Type B pancreatic cell (in vitro differentiated cells): ENCODE measurements around the gene NXPH3. TPM values are rescaled to one million over a fixed set of nuclear protein-coding genes. Genes with fewer than 3 reads are reported as not detected.
A peak's percentile ranks its signal among the peaks of the same experiment; 100 is the strongest.

ENCODE experiments used
- DNase-seq: peaks from one replicate; pipeline ENCODE4 v3.0.0; 2021; ENCODE audit warnings: mixed read lengths; ENCODE audit not compliant: unreplicated experiment; ENCODE audit errors: extremely low spot score
- H3K27ac Mint-ChIP-seq: 2 replicates; pipeline ENCODE4 v1.8.0; 2021; ENCODE audit warnings: mild to moderate bottlenecking, mixed read lengths
- H3K27me3 Mint-ChIP-seq: 2 replicates; pipeline ENCODE4 v1.8.0; 2021; ENCODE audit warnings: mixed read lengths
- H3K36me3 Mint-ChIP-seq: 2 replicates; pipeline ENCODE4 v1.8.0; 2021; ENCODE audit warnings: mixed read lengths
- H3K4me1 Mint-ChIP-seq: one replicate; pipeline ENCODE4 v1.8.0; 2021; ENCODE audit warnings: mixed read lengths; ENCODE audit not compliant: unreplicated experiment
- H3K4me3 Mint-ChIP-seq: 2 replicates; pipeline ENCODE4 v1.8.0; 2021; ENCODE audit warnings: mild to moderate bottlenecking, mixed read lengths
- H3K9me3 Mint-ChIP-seq: 2 replicates; pipeline ENCODE4 v1.8.0; 2021; ENCODE audit warnings: mixed read lengths
- long read RNA-seq: library from polyadenylated mRNA; unstranded; transcript quantifications from one replicate; pipeline ENCODE4 v2.0.0, GENCODE V29; 2020
- total RNA-seq: library from RNA; stranded (reverse); gene quantifications from 2 replicates; pipeline ENCODE4 v1.2.1, GENCODE V29; 2021; ENCODE audit warnings: low replicate concordance
- TF ChIP-seq, protein P1 (sequence below): fragments of 200-600 bp; sonication (generic); conservative IDR thresholded peaks from 2 replicates; pipeline ENCODE4 v1.5.0; 2021; ENCODE audit warnings: antibody characterized with exemption, mild to moderate bottlenecking

Gene NXPH3
- total RNA-seq, result 0.45 and 0.46 TPM in 2 replicates
- long read RNA-seq, result 0 reads

GRCh38 chr17:49575679-49576087 is at the start of gene NXPH3:
Gene NXPH3 (plus strand): TSS chr17:49575871. CDS start chr17:49576220, 349 bp downstream.
- H3K9me3 Mint-ChIP-seq, result no peaks in the 10 kb centered on the region
- TF ChIP-seq, protein P1, sequence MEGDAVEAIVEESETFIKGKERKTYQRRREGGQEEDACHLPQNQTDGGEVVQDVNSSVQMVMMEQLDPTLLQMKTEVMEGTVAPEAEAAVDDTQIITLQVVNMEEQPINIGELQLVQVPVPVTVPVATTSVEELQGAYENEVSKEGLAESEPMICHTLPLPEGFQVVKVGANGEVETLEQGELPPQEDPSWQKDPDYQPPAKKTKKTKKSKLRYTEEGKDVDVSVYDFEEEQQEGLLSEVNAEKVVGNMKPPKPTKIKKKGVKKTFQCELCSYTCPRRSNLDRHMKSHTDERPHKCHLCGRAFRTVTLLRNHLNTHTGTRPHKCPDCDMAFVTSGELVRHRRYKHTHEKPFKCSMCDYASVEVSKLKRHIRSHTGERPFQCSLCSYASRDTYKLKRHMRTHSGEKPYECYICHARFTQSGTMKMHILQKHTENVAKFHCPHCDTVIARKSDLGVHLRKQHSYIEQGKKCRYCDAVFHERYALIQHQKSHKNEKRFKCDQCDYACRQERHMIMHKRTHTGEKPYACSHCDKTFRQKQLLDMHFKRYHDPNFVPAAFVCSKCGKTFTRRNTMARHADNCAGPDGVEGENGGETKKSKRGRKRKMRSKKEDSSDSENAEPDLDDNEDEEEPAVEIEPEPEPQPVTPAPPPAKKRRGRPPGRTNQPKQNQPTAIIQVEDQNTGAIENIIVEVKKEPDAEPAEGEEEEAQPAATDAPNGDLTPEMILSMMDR, result peak; percentile 78
- peak within 1 kb of the TSS; percentile 89 for H3K4me3 Mint-ChIP-seq
- no peak within 1 kb of the TSS for H3K27ac Mint-ChIP-seq
- peaks cover 60% of the 10 kb centered on the region for H3K27me3 Mint-ChIP-seq
- H3K4me1 Mint-ChIP-seq, result no peaks in the 10 kb centered on the region
- DNase-seq, result peak; percentile 86
- H3K36me3 Mint-ChIP-seq, result no peaks in the 10 kb centered on the region

DNA sequence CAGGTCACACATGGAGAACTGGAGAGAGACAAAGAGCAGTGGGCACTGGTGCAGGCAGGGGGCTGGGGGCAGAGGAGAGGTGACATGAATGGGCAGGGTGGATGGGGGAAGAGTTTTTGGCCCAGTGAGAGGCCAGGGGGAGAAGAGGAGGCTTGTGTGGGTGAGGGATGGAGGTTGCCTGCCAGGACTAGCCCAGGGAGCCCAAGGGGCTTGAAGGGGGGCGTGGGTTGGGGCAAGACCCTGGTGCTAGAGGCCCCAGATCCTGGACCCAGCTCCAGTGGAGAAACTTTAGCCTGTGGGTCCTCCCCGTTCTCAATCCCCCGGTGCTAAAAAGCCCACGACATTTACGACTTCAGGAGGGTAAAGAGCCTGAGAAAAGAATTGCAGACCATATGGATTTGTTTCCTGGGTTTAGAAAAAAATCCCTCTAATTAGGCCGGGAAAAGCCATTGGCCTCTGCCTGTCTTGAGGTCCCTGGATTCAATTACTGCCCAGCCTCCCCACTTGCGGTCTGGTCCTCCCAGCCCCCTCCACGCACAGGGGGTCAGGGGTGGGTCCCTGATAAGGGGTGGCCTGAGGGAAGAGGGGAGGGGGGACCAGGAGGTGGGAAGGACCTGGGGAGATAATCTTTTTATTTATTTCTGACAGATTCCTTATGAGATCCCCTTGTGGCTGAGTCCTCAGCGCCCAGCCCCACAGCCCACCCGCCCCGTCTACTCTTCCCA is 47.6 kb upstream of the NXPH3 start:
- Mint-ChIP-seq H3K9me3 (no peaks in the 10 kb centered on the region), H3K4me1 (peaks cover 22% of the 10 kb centered on the region), H3K27me3 (peaks cover 12% of the 10 kb centered on the region), H3K27ac (no peak overlapping the region), H3K36me3 (no peaks in the 10 kb centered on the region), H3K4me3 (no peak overlapping the region)
- TF ChIP-seq, protein P1, result no peak
- DNase-seq, result peak; percentile 67

DNA sequence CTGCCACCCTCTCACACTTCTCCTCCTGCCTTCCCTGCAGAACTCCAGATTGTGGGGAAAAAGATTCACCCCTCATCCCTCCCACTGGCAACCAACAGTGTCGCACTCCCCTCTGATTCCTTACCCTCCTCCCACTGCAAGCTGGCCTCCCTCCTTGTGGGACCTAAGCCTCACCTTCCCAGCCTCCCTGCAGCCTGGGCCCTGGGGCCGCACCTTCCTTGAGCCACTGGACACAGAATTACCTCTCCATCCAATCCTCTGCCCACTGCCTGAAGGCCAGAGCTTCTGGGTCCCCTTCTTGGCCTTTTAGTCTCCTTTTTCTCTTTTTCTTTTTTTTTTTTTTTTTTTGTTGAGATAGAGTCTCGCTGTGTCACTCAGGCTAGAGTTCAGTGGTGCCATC is 46.7 kb upstream of the NXPH3 start:
- Mint-ChIP-seq H3K4me3 (no peak overlapping the region), H3K4me1 (peaks cover 18% of the 10 kb centered on the region), H3K36me3 (no peaks in the 10 kb centered on the region), H3K27ac (no peak overlapping the region), H3K27me3 (peaks cover 12% of the 10 kb centered on the region), H3K9me3 (no peaks in the 10 kb centered on the region)
- DNase-seq, result peak; percentile 59
- TF ChIP-seq, protein P1, result no peak

DNA sequence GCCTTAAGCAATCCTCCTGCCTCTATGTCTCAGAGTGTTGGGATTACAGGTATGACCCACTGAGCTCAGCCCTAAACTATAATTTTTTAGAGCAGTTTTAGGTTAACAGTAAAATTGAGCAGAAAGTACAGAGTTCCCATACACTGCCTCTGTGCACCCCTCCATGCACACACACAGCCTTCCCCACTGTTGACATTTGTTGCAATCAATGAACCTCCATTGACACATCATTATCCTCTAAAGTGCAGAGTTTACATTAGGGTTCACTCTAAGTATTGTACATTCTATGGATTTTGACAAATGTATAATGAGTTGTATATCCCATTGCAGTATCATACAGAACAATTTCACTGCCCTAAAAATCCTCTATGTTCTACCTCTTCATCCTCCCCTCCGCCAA is 45.6 kb upstream of the NXPH3 start:
- TF ChIP-seq, protein P1, result no peak
- no peak overlapping the region for H3K4me3 Mint-ChIP-seq
- H3K4me1 Mint-ChIP-seq, result peaks cover 18% of the 10 kb centered on the region
- H3K36me3 Mint-ChIP-seq, result no peaks in the 10 kb centered on the region
- H3K9me3 Mint-ChIP-seq, result no peaks in the 10 kb centered on the region
- peak; percentile 7 for DNase-seq
- H3K27ac Mint-ChIP-seq, result no peak overlapping the region
- peaks cover 12% of the 10 kb centered on the region for H3K27me3 Mint-ChIP-seq

DNA sequence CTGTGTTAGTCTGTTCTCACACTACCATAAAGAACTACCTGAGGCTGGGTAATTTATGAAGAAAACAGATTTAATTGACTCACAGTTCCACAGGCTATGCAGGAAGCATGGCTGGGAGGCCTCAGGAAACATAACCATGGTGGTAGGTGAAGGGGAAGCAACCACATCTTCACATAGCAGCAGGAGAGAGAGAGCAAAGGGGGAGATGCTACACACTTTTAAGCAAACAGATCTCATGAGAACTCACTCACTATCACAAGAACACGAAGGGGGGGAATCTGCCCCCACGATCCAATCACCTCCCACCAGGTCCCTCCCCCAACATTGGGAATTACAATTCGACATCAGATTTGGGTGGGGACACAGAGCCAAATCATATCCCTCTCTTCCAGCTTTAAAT is 31.8 kb upstream of the NXPH3 start:
- no peak for DNase-seq
- Mint-ChIP-seq H3K36me3 (no peaks in the 10 kb centered on the region), H3K4me3 (no peak overlapping the region), H3K9me3 (peaks cover 4% of the 10 kb centered on the region), H3K27me3 (peaks cover 9% of the 10 kb centered on the region), H3K4me1 (peaks cover 12% of the 10 kb centered on the region), H3K27ac (no peak overlapping the region)
- TF ChIP-seq, protein P1, result no peak
